ENCODE measurements around the gene GPR155.
"Not testable (repeated sequence)": the region's sequence is repeated elsewhere in the genome, so short reads cannot be mapped to it uniquely, and the experiment has no call there.

The GPR155 gene

GRCh38 chr2:174492963-174493431 is 6.2 kb upstream of the GPR155 start:
- TF ChIP-seq, protein P1, sequence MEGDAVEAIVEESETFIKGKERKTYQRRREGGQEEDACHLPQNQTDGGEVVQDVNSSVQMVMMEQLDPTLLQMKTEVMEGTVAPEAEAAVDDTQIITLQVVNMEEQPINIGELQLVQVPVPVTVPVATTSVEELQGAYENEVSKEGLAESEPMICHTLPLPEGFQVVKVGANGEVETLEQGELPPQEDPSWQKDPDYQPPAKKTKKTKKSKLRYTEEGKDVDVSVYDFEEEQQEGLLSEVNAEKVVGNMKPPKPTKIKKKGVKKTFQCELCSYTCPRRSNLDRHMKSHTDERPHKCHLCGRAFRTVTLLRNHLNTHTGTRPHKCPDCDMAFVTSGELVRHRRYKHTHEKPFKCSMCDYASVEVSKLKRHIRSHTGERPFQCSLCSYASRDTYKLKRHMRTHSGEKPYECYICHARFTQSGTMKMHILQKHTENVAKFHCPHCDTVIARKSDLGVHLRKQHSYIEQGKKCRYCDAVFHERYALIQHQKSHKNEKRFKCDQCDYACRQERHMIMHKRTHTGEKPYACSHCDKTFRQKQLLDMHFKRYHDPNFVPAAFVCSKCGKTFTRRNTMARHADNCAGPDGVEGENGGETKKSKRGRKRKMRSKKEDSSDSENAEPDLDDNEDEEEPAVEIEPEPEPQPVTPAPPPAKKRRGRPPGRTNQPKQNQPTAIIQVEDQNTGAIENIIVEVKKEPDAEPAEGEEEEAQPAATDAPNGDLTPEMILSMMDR (IDR thresholded peaks at IDR 0.05; ENCODE audit: low read length, missing control alignments) = no peak
- DNase-seq (ENCODE audit: low read depth) = no peak
- H3K4me3 ChIP-seq (replicated peaks; ENCODE audit: low read depth, low read length) = no peak overlapping the region

DNA sequence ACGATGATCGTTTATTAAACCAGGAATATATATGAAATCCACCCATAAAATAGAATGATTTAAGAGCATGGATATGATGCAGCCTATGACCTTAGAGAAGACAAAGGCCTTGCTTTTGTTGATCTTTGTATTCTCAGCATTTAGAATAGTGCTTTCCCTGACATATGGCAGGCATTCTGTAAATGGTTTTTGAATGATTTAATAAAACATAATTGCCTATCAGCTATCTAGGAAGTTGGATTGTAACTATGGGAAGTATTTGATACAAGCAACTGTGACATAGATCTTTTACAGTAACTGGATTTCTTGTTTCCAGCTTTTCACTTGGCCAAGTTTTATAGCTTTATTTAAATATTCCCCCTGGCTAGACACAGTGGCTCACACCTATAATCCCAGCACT is 5.1 kb upstream of the GPR155 start:
- TF ChIP-seq, protein P1 (IDR thresholded peaks at IDR 0.05; ENCODE audit: low read length, missing control alignments) = no peak
- H3K4me3 ChIP-seq (replicated peaks; ENCODE audit: low read depth, low read length) = no peak overlapping the region
- DNase-seq (ENCODE audit: low read depth) = no peak

DNA sequence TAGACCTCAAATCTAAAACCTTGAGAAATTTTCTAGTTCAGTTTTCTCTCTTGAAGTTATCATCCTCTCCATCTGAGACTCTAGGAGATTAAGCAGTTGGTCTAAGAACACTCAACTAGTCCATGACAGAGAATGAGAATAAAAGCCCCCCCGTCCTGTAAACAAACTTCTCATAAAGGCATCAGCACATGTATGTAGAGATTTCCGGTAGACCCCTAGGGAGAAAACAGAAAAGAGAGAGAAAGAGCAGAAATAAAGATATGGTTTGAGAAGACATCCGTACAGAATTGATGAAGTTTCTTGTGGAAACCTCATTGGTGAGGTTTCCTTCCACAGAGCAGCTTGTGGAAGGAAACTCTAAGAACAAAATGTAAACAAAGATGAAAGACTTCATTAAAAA is 3.2 kb upstream of the GPR155 start:
- TF ChIP-seq, protein P1 (IDR thresholded peaks at IDR 0.05; ENCODE audit: low read length, missing control alignments) = no peak
- DNase-seq (ENCODE audit: low read depth) = no peak
- no peak overlapping the region for H3K4me3 ChIP-seq (replicated peaks; ENCODE audit: low read depth, low read length)

GRCh38 chr2:174489520-174489919 is 2.7 kb upstream of the GPR155 start:
- not testable (repeated sequence) for H3K4me3 ChIP-seq (replicated peaks; ENCODE audit: low read depth, low read length); DNase-seq (ENCODE audit: low read depth)

DNA sequence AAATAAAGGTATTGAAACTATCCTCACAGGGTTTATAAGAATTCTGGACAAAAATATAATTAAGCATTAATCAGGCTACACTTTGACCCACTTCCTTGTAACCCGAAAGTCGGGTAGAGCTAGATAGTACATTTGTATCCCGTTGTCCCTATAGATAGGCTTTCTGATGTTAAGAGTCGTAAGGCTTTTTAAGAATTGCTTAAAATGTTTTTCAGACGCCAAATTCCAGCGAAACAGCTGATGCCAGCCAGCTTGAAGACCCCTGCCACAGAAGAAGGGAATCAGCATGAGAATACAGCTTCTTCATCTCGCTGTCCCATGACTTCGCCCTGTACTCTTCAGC is 962 bp upstream of the GPR155 start:
- peak overlapping the region; percentile 87 for H3K4me3 ChIP-seq (replicated peaks; ENCODE audit: low read depth, low read length)
- no peak for DNase-seq (ENCODE audit: low read depth)
- TF ChIP-seq, protein P1 (IDR thresholded peaks at IDR 0.05; ENCODE audit: low read length, missing control alignments) = no peak

- peak; percentile 99 for DNase-seq (ENCODE audit: low read depth)
- peak overlapping the region; percentile 87 for H3K4me3 ChIP-seq (replicated peaks; ENCODE audit: low read depth, low read length)
- TF ChIP-seq, protein P1 (IDR thresholded peaks at IDR 0.05; ENCODE audit: low read length, missing control alignments) = no peak
Measured at GRCh38 chr2:174487108-174487819, 435 bp upstream of the GPR155 start.

DNA sequence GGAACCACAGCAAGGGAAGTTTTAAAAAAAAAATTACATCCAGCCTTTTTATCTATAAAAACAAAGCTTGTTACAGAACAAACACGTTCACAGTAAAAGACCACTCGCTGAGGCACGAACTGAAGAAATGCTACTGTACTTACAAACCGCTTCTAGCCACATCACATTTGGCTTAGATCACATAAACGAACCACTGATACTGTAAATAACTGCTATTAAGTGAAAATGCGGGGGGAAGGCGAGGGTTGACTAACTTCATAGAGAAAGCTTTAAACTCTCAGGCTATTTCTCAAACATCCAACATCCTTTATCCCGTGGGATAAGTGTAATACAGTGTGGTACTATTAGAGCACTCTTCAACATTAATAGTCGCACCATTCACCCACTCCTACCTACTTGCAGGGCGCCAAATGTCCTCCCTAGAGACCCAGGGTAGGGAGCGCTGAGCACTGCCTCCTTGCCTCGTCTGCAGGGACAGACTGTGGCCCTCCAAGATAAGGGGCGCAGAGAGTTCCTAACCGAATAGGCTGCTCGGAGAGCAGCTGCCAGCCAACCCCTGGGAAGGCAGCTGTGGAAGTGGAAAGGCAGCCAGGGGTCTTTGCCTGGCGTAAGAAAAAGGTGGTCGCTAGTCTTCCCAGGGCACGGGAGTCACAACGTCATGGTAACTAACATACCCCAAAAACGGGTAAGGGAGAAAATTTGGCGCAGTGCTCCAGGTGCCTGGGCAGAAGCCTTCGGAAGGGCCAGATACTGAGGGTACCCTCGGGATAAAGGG is 854 bp downstream of the GPR155 start:
- TF ChIP-seq, protein P1 (IDR thresholded peaks at IDR 0.05; ENCODE audit: low read length, missing control alignments) = no peak
- peak; percentile 20 for DNase-seq (ENCODE audit: low read depth)

DNA sequence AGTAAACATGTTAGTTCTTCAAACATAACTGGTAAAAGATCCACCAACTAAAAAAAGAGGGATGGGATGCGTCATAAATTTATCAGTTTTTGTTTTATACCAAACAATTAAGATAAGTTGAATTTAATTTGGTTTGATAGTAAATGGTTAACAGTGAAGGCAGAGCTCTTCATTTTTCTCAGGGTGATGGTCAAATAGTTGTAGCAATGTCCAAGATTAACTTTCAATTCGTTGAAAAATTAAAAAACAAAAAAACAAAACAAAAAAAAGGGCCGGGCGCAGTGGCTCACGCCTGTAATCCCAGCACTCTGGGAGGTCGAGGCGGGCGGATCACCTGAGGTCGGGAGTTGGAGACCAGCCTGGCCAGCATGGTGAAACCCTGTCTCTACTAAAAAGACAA is 1.8 kb downstream of the GPR155 start:
- not testable (repeated sequence) for H3K4me3 ChIP-seq (replicated peaks; ENCODE audit: low read depth, low read length); DNase-seq (ENCODE audit: low read depth)

More for the DNA sequence above, 854 bp downstream of the GPR155 start:
- H3K4me3 ChIP-seq (replicated peaks; ENCODE audit: low read depth, low read length) = peak overlapping the region; percentile 85
